GM10266 (cell line): ENCODE results near the gene PTPRT.

Experiments used
- DNase-seq: peaks from one replicate; pipeline ENCODE4 v3.0.0; 2012; ENCODE audit errors: extremely low spot score
- CTCF ChIP-seq: IDR thresholded peaks from 2 replicates; pipeline ENCODE4 v1.5.1; 2012; ENCODE audit warnings: mild to moderate bottlenecking, low read depth; ENCODE audit not compliant: control insufficient read depth, insufficient read depth; ENCODE audit errors: missing control alignments

Gene PTPRT

GRCh38 chr20:43189554-43190331 is at the start of gene PTPRT:
PTPRT (minus strand) TSS chr20:43189906; CDS start chr20:43189733, 173 bp downstream.
- DNase-seq, result no peak
- no peak for TF ChIP-seq CTCF

- no peak for TF ChIP-seq CTCF
- no peak for DNase-seq
Measured at GRCh38 chr20:43238833-43239232, 49.1 kb upstream of the PTPRT start.

GRCh38 chr20:43238266-43238665 is 48.6 kb upstream of the PTPRT start:
- no peak for TF ChIP-seq CTCF
- no peak for DNase-seq

GRCh38 chr20:43237651-43238168 is 48.0 kb upstream of the PTPRT start:
- no peak for TF ChIP-seq CTCF
- DNase-seq, result no peak

GRCh38 chr20:43235998-43236397 is 46.3 kb upstream of the PTPRT start:
- no peak for DNase-seq

GRCh38 chr20:43231829-43232228 is 42.1 kb upstream of the PTPRT start:
- no peak for DNase-seq
- TF ChIP-seq CTCF, result no peak

More at GRCh38 chr20:43235998-43236397, 46.3 kb upstream of the PTPRT start:
- TF ChIP-seq CTCF, result no peak

- no peak for TF ChIP-seq CTCF
- DNase-seq, result no peak
Measured at GRCh38 chr20:43229696-43230095, 40.0 kb upstream of the PTPRT start.
